DMS79 (cell line): ENCODE measurements around the gene VAMP7.
"Not testable (repeated sequence)": the region's sequence is repeated elsewhere in the genome, so short reads cannot be mapped to it uniquely, and the experiment has no call there.

Experiments
- DNase-seq: peaks from one replicate; lab custom pipeline; 2025; lab: John Stamatoyannopoulos, UW

The VAMP7 gene

DNA sequence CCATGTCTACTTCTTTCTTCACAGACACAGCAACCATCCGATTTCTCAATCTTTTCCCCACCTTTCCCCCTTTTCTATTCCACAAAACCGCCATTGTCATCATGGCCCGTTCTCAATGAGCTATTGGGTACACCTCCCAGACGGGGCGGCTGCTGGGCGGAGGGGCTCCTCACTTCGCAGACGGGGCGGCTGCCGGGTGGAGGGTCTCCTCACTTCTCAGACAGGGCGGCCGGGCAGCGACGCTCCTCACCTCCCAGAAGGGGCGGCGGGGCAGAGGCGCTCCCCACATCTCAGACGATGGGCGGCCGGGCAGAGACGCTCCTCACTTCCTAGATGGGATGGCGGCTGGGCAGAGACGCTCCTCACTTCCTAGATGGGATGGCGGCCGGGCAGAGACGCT lies 26.5 kb downstream of the VAMP7 start:
- DNase-seq, result not testable (repeated sequence)

DNA sequence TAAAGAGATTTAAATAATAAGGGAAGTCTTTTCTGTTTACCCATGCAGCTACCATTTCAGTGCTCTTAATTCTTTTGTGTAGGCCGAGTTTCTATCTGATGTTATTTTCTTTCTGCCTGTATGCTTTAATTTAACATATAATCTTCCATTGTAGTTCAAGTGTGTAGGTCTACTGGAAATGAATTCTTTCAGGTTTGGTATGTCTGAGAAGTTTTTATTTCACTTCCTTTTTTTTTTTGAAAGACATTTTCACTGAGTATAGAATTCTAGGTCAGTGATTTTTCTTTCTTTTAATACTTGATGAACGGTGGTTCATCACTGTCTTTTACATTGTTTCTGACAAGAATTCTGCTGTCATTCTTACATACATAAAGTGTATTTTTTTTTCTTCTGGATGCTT lies 42.1 kb downstream of the VAMP7 start:
- no peak for DNase-seq

DNA sequence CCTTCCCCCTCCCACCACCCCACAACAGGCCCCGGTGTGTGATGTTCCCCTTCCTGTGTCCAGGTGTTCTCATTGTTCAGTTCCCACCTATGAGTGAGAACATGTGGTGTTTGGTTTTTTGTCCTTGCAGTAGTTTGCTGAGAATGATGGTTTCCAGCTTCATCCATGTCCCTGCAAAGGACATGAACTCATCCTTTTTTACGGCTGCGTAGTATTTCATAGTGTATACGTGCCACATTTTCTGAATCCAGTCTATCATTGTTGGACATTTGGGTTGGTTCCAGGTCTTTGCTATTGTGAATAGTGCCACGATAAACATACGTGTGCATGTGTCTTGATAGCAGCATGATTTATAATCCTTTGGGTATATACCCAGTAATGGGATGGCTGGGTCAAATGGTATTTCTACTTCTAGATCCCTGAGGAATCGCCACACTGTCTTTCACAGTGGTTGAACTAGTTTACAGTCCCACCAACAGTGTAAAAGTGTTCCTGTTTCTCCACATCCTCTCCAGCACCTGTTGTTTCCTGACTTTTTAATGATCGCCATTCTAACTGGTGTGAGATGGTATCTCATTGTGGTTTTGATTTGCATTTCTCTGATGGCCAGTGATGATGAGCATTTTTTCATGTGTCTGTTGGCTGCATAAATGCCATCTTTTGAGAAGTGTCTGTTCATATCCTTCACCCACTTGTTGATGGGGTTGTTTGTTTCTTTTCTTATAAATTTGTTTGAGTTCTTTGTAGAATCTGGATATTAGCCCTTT lies 49.9 kb downstream of the VAMP7 start:
- not testable (repeated sequence) for DNase-seq

DNA sequence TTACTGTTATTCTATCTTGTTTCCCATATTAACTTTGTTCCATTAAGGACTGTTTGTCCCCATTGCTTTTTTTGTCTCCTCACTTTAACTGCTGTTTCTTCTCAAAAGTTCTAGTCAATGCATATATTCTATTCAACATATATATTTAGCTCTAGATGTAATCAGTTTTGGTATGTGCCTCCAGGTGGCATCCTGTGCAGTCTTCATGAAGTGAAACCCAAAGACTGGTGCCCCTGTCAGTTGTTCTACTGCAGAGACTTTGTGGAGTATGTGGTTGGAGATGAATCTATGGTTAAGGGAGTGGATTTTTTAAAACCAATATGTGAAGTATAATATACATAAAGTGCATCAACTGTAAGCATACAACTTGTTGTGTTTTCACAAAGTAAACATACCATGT lies 57.0 kb downstream of the VAMP7 start:
- DNase-seq, result no peak

DNA sequence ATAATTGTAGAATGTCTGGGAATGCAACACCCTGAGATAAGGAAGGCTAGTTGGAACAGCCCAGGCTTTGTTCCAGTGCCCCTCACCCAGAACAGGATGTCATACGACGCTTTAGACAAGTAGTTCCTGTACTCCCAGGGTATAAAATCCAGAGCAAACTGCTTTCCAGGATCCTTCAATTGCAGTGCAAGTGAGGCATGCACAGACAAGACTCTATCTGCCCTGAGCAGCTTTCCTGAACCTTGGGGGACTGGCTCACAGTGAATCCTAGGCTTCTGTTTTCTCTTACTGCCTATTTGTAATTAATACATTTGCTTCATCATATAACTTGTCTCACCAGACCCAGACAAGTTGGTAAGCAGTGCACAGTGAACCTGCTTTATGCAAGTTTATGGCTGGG lies 68.0 kb downstream of the VAMP7 start:
- no peak for DNase-seq

DNA sequence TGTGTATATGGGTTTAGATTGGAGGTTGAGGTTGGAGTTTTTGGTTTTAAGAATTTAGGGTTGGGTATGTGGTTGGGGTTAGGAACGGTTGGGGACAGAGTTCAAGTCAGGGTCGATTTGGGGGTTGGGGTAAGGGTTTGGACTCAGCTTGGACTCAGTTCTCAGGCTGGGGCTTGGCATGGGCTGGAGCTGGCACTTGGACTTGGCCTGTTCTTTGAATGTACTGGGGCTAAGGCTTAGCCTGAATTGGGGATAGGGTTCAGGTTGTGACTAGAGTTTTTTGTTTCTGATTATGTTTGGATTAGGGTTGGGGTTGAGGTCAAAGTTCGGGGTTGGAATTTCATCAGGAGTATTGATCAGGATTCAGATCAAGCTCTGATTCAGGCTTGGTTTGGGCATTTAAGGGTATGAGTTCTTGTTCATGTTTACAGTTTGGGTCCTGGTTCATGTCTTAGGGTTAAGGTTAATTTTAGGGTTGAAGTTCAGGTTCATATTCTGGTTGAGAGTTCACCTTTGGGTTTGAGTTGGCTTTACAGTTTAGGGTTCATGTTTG lies 70.2 kb downstream of the VAMP7 start:
- no peak for DNase-seq

DNA sequence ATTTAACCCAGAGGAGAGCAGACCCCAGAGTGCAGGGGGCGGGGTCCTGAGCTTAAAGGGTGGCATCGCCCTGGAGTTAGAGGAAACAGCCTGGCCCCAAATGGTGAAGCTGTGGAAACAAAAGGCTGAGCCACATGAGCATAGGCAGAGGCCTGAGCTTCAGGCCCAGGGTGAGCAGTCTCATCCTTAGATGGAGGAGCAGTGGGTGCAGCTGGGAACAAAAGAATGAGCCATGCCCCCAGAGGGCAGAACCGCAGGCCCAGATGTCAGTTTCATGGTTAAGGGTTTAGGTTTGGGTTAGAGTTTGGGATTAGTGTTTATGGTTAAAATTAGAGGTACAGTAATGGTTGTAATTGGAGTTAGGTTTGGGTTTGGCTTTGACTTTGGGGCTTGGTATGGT lies 71.9 kb downstream of the VAMP7 start:
- DNase-seq, result no peak

DNA sequence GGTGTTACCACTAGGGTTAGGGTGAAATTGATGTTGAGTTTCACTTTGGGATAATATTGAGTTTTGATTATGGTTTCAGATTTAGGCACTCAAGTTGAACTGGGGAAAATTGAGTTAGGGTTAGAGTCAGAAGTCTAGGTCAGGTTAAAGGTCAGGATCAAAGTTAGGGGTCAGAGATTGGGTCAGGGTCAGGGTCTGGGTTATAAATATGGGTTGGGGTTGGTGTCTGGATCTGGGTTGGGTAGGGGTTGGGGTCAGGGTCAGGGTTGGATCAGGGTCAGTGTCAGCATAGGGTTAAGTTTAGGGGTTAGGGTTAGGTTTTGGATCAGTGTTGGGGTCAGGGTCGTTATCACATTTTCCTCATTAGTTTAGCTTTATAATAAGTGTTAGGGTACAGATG lies 73.6 kb downstream of the VAMP7 start:
- DNase-seq, result no peak

DNA sequence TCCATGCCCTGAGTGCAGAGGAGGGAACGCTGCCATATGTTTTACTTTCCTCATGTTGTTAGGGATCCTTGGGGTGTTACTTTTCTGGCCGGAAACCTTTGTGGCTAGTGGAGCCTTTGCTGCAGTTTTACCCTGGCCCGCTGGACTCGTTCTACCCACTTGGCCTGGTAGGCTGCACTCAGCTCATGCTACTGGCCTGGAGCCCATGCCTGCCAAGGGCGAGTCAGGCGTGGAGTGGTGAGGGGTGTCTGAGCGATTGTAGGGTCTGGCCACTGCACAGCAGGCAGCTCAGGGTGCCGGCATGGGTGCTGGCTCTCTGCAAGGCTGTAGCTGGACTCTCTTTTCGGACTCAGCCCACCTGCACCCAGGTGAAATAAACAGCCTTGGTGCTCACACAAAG lies 75.0 kb downstream of the VAMP7 start:
- DNase-seq, result no peak

DNA sequence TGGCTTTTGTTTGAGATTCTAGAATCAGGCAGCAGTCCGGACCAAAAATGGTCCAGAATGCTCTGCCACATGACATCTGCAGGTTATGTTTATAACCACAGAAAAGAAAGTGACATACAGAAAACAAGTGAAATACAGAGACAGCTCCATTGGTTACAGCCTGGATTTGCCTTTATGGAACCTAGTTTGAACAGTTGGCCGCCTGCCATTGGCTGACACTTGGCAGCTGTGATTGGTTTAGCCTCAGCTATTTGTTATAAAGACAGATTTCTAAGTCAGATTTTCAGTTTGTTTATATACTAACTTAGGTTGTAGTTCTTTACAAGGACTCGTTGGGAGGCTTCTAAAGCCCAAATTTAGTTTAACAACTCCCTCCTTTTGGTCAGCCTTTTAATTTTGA lies 75.5 kb downstream of the VAMP7 start:
- DNase-seq, result no peak

DNA sequence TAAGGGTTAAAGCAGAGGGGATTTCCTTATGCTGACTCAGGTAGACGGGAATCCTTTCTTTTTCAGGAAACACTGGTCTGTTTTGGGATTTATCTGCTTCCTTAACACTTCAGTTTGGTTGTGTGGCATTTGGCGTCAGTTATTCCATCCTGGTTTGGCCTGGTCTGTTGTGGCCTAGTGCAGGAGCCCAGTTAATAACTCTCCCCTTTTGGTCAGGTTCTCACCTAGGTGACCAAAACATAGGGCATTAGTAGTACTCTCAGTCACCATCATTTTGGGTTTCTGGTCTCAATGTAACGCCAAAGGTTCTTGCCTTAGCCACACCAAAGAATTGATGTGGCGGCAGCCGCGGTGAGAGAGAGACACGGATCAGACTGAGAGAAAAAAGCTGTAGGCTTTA lies 76.7 kb downstream of the VAMP7 start:
- DNase-seq, result no peak

DNA sequence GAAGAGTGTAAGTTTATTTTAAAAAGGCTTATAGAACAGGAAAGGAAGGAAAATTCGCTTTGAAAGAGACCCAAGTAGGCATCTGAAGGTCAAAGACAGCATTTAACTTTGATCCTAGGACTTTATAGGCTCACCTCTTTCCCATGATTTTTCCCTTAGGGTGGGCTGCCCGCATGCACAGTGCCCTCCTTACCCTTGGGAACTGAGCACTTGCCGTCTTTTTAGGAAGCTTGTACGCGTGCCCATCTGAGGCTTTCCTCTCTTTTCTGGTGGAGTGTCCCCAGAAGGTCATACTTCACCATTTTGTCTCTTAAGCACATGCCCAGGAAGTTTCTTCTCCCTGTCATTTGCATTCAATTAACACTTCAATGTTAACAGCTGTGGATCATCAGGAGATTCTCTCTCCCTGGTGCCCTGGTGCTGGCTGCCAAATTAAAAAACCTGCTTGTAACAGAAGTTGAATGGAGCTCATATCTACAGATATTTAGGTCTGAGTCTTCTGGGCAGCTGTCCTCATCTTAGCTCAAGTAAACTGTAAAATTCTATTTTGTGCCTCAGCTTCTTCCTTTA lies 78.0 kb downstream of the VAMP7 start:
- no peak for DNase-seq

DNA sequence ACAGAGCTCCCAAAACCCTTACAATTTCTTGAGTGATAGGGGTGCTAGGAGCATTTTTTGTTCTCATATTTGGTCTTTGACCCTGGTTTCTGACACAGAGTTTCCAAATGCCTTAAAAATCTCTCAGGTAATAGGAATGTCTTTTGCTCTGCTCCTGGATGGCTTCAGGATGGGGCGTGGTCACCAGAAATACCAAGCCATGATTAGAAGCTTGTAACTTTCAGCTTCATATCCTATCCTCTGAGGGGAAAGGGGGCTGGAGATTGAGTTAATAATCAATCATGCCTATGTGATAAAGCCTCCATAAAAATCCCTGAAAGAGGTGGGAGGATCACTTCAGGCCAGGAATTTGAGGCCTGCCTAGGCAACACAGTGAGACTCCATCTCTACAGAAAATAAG lies 81.8 kb downstream of the VAMP7 start:
- no peak for DNase-seq

DNA sequence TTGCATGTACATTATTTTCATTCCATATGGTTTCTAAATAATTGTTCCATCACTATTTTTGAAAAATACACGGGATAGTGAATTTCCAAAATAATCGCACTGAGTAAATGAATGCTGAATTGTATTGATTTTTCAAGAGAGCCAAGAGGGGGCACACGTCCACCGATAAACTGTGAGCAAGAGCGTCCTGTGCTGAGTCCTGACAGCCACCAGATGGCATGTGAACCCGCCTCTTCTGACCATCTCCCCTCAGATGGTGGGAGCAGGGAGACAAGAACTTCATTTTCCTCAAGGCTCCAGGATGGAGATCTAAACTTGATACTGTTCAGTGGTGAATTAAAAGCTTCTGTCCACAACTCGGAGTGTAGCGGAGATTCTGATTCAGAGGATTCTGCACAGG lies 85.7 kb downstream of the VAMP7 start:
- DNase-seq, result no peak

DNA sequence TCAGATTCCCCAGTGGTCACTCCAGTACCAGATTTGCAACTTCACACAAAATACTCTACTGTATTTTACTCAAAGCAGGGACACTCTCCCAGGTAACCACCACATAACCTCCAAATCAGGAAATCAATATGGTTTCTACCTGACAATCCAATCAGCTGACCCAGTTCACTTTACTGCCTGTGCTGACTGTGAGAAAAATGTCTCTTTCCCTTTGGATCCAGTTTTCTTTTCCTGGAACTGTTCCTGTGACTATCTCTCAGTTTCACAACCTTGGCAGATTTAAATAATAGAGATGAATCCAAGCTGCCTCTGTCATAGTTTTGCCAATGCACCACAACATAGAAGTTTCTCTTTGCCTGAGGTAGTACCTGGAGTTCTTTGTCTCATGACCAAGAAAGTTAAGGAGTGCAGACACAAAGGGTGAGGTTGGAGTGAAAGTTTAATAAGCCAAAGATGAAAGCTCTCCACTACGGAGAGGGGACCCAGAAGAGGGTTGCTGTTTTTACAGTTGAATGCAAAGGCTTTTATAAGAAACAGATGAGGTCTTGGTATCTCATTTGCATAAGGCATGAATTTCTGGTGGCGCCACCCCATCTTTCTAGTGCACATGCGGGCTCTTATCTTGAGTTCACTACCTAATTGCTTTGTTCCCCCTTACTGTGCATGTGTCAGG lies 86.6 kb downstream of the VAMP7 start:
- no peak for DNase-seq

DNA sequence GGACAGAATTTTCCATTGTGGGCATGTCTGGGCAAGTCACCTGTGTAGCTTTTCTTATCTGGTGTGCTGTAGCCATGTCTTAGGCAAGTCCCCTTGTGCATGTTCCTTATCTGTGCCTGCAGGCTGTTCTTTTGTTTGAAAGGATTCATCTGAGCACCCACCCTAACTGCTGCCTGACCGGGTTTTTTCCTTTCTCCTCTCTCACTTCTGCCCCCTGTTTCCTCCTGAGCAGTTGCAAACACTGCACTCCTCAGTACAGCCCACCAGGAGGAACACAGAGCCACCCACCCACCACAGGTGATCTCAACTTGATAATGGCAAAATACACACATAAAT lies 87.1 kb downstream of the VAMP7 start:
- DNase-seq, result no peak

DNA sequence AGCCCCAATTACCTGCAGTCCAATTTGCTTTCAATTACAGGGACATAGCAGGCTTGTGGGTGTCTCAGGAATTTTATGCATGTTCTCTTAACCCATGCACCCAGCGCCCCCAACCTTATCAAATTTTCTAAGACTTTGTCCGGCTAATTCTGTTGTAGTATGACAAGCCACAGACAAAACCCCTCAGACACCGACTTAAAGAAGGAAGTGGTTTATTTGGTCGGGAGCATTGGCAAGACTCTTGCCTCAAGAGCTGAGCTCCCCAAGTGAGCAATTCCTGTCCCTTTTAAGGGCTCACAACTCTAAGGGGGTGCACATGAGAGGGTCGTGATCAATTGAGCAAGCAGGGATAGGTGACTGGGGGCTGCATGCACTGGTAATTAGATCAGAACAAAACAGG lies 87.6 kb downstream of the VAMP7 start:
- DNase-seq, result no peak

DNA sequence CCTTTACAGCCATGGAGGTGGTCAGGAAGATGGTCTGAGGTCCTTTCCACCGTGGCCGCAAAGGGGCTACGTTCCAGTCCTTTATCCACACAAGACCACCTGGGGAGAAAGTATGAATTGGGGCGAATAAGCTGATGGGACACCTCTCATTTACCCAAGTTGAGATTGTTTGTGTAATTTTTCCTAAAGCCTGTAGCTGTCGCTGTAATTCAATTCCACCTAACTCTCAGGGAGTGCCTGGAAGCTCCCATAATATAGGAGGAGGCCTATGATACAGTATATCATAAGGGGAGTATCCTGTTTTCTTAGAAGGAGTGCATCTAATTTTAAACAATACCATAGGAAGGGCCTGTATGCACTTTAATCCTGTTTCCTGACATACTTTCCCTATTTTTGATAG lies 90.5 kb downstream of the VAMP7 start:
- DNase-seq, result not testable (repeated sequence)

DNA sequence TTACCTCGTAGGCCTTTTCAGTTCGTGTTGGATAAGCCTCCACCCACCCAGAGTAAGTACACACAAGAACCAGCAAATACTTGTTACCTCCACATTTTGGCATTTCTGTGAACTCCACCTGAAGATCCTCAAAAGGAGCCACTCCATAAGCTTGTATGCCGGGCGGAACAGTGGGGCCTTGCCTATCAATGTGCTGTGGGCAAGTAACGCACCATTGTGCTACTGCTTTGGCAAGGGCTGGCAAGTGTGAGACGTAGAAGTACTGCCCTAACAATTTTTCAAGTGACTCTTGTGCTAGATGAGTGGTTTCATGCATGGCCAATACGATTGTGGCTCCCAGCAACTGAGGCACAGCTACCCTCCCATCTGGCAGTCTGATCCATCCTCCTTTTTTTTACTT lies 91.1 kb downstream of the VAMP7 start:
- peak; percentile 80 for DNase-seq

DNA sequence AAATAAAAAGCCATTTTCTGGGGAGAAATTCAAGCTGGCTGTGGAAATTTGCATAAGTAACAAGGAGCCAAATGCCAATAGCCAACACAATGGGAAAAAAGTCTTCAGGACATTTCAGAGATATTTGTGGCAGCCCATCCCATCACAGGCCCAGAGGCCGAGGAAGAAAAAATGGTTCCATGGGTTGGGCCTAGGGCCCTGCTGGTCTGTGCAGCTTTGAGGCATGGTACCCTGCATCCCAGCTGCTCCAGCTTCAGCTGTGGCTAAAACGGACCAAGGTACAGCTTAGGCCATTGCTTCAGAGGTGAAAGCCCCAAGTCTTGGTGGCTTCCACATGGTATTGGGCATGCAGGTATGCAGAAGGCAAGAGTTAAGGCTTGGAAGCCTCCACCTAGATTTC lies 102.2 kb downstream of the VAMP7 start:
- DNase-seq, result no peak

DNA sequence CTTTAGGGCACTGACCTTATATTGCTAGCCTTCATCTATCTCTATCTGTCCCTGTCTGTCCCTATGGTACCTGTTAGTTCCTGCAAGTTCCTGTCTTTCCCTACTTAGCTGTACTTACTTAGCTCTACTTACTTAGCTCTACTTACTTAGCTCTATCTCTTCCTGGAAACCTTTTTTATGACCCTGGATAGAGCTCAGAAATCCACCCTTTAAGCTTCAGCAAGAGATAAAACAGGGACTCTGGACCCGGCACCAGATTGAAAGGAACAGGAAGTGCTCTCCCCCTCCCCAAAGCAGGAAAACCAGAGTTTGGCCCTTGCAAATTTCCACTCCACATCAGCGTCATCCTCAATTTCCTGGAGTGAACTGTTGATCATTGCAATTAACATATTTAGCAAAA lies 104.1 kb downstream of the VAMP7 start:
- DNase-seq, result no peak

DNA sequence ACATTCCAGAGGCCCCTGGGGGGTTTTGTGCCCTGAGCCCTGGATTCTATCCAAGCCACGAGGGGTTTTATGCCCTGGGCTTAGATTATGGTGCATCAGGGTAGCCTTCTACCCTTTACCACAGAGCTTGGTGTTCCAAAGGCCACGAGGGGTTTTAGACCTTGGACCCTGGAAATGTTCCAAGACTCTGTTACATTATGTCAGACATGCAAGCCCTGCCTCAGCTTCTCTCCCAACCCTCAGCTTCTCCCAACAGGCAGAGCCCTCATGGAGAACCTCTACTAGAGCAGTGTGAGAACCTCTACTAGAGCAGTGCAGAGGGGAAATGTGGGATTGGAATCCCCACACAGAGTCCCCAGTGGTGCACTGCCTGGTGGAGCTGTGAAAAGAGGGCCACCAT lies 105.8 kb downstream of the VAMP7 start:
- DNase-seq, result not testable (repeated sequence)

DNA sequence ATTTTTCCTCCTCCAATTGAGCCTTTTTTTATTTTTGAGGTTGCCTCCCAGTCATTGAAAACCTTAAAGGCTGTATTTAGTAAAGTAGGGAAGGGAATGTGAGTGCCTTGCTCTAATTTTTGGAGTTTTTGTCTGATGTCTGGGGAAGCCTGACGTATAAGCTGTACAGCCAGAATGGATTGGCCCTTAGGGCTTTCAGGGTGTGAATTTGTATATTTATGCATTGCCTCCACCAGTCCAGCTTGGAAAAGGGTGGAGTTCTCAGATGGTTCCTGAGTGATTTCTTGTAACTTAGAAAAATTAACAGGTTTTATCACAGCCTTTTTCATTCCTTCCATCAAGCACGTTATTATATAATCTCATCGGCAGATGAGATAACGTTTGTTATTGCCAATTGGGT lies 107.7 kb downstream of the VAMP7 start:
- no peak for DNase-seq
